ENCODE data around the gene SIPA1L2. TPM values are rescaled to one million over a fixed set of nuclear protein-coding genes. Genes with fewer than 3 reads are reported as not detected.

Gene SIPA1L2
- 21.6 and 23.2 TPM in 2 replicates for polyA plus RNA-seq (2013)

GRCh38 chr1:232630047-232630893 lies at the start of gene SIPA1L2:
Gene SIPA1L2 (minus strand): TSS chr1:232630133. CDS start chr1:232515339, 114,794 bp downstream.
- H3K79me2 ChIP-seq (ENCODE audit: control insufficient read depth, insufficient read depth, low read length, poor library complexity) = peaks cover 9% of the 10 kb centered on the region
- peak within 1 kb of the TSS; percentile 80 for H4K91ac ChIP-seq (ENCODE audit: low read depth, low read length)
- H4K8ac ChIP-seq (ENCODE audit: low read depth, low read length) = peak within 1 kb of the TSS; percentile 85
- H3K14ac ChIP-seq (ENCODE audit: low read length) = peak within 1 kb of the TSS; percentile 80
- peak within 1 kb of the TSS; percentile 90 for H3K4ac ChIP-seq (ENCODE audit: low read depth, low read length)
- peak within 1 kb of the TSS; percentile 97 for H2AFZ ChIP-seq (ENCODE audit: insufficient read depth, low read length, poor library complexity)
- H3K4me3 ChIP-seq (ENCODE audit: low read depth, low read length) = peak within 1 kb of the TSS; percentile 98
- H3K27me3 ChIP-seq (ENCODE audit: insufficient read depth, low read length) = no peaks in the 10 kb centered on the region
- H3K23ac ChIP-seq (ENCODE audit: low read length) = no peak within 1 kb of the TSS
- H2BK120ac ChIP-seq (ENCODE audit: insufficient read depth, low read length, poor library complexity) = peak within 1 kb of the TSS; percentile 91
- no peak within 1 kb of the TSS for H2BK12ac ChIP-seq (ENCODE audit: low read length)
- peak within 1 kb of the TSS; percentile 87 for H3K9ac ChIP-seq (ENCODE audit: low read length)
- no peak within 1 kb of the TSS for H2AK5ac ChIP-seq (ENCODE audit: low read length)
- H3K4me1 ChIP-seq (ENCODE audit: control insufficient read depth in 1 of 2, insufficient read depth in 2 of 2, low read length in 2 of 2) = peaks cover 2 to 4% of the 10 kb centered on the region in 2 experiments
- no peaks in the 10 kb centered on the region for H3K36me3 ChIP-seq (ENCODE audit: control insufficient read depth in 1 of 2, insufficient read depth in 2 of 2, low read length in 2 of 2)
- H3K79me1 ChIP-seq (ENCODE audit: low read length) = peaks cover 11% of the 10 kb centered on the region
- WGBS (ENCODE audit: extremely low coverage, insufficient coverage, insufficient read length) = no CpG with 5 or more reads among the region's 98 CpGs
- peak within 1 kb of the TSS; percentile 87 for H3K4me2 ChIP-seq (ENCODE audit: low read length)
- no peaks in the 10 kb centered on the region for H3K9me3 ChIP-seq (ENCODE audit: insufficient read depth, low read depth, low read length)
- H3K18ac ChIP-seq (ENCODE audit: low read length) = peak within 1 kb of the TSS; percentile 91
- peak; percentile 91 to 95 for DNase-seq
- H4K12ac ChIP-seq (ENCODE audit: low read depth, low read length) = peak within 1 kb of the TSS; percentile 19
- H3K27ac ChIP-seq (ENCODE audit: low read depth, low read length) = peak within 1 kb of the TSS; percentile 86
- peak within 1 kb of the TSS; percentile 76 for H2BK5ac ChIP-seq (ENCODE audit: low read depth, low read length, poor library complexity)

- Histone ChIP-seq H3K9me3 (ENCODE audit: insufficient read depth, low read depth, low read length) (no peaks in the 10 kb centered on the region), H3K36me3 (ENCODE audit: control insufficient read depth in 1 of 2, insufficient read depth in 2 of 2, low read length in 2 of 2) (no peaks in the 10 kb centered on the region), H2BK120ac (ENCODE audit: insufficient read depth, low read length, poor library complexity) (no peak overlapping the region), H3K27me3 (ENCODE audit: insufficient read depth, low read length) (no peaks in the 10 kb centered on the region), H3K14ac (ENCODE audit: low read length) (no peak overlapping the region), H2AFZ (ENCODE audit: insufficient read depth, low read length, poor library complexity) (no peak overlapping the region), H3K23ac (ENCODE audit: low read length) (no peak overlapping the region), H2BK5ac (ENCODE audit: low read depth, low read length, poor library complexity) (no peak overlapping the region), H3K79me2 (ENCODE audit: control insufficient read depth, insufficient read depth, low read length, poor library complexity) (no peaks in the 10 kb centered on the region), H3K27ac (ENCODE audit: low read depth, low read length) (no peak overlapping the region), H3K79me1 (ENCODE audit: low read length) (no peaks in the 10 kb centered on the region), H4K8ac (ENCODE audit: low read depth, low read length) (no peak overlapping the region), H3K4ac (ENCODE audit: low read depth, low read length) (no peak overlapping the region), H4K12ac (ENCODE audit: low read depth, low read length) (no peak overlapping the region), H4K91ac (ENCODE audit: low read depth, low read length) (no peak overlapping the region), H3K18ac (ENCODE audit: low read length) (no peak overlapping the region), H3K9ac (ENCODE audit: low read length) (no peak overlapping the region), H2AK5ac (ENCODE audit: low read length) (no peak overlapping the region), H3K4me1 (ENCODE audit: control insufficient read depth in 1 of 2, insufficient read depth in 2 of 2, low read length in 2 of 2) (no peaks in the 10 kb centered on the region), H3K4me2 (ENCODE audit: low read length) (no peak overlapping the region), H3K4me3 (ENCODE audit: low read depth, low read length) (no peak overlapping the region), H2BK12ac (ENCODE audit: low read length) (no peak overlapping the region)
- no peak for DNase-seq
- WGBS (ENCODE audit: extremely low coverage, insufficient coverage, insufficient read length) = no CpG with 5 or more reads among the region's 9 CpGs
These were observed 48.4 kb upstream of the SIPA1L2 start for GRCh38 chr1:232678185-232678886.

GRCh38 chr1:232676307-232676706 lies 46.4 kb upstream of the SIPA1L2 start:
- Histone ChIP-seq H3K79me1 (ENCODE audit: low read length) (no peaks in the 10 kb centered on the region), H3K9ac (ENCODE audit: low read length) (no peak overlapping the region), H4K91ac (ENCODE audit: low read depth, low read length) (no peak overlapping the region), H3K27me3 (ENCODE audit: insufficient read depth, low read length) (no peaks in the 10 kb centered on the region), H3K4me2 (ENCODE audit: low read length) (no peak overlapping the region), H4K12ac (ENCODE audit: low read depth, low read length) (no peak overlapping the region), H2BK120ac (ENCODE audit: insufficient read depth, low read length, poor library complexity) (no peak overlapping the region), H3K36me3 (ENCODE audit: control insufficient read depth in 1 of 2, insufficient read depth in 2 of 2, low read length in 2 of 2) (no peaks in the 10 kb centered on the region), H3K14ac (ENCODE audit: low read length) (no peak overlapping the region), H4K8ac (ENCODE audit: low read depth, low read length) (no peak overlapping the region), H2AK5ac (ENCODE audit: low read length) (no peak overlapping the region), H3K4me1 (ENCODE audit: control insufficient read depth in 1 of 2, insufficient read depth in 2 of 2, low read length in 2 of 2) (no peaks in the 10 kb centered on the region), H3K27ac (ENCODE audit: low read depth, low read length) (no peak overlapping the region), H3K4me3 (ENCODE audit: low read depth, low read length) (no peak overlapping the region), H3K9me3 (ENCODE audit: insufficient read depth, low read depth, low read length) (no peaks in the 10 kb centered on the region), H3K4ac (ENCODE audit: low read depth, low read length) (no peak overlapping the region), H3K18ac (ENCODE audit: low read length) (no peak overlapping the region), H2AFZ (ENCODE audit: insufficient read depth, low read length, poor library complexity) (no peak overlapping the region), H2BK12ac (ENCODE audit: low read length) (no peak overlapping the region), H2BK5ac (ENCODE audit: low read depth, low read length, poor library complexity) (no peak overlapping the region), H3K23ac (ENCODE audit: low read length) (no peak overlapping the region), H3K79me2 (ENCODE audit: control insufficient read depth, insufficient read depth, low read length, poor library complexity) (no peaks in the 10 kb centered on the region)
- no peak for DNase-seq
- WGBS (ENCODE audit: extremely low coverage, insufficient coverage, insufficient read length) = no CpG with 5 or more reads among the region's 2 CpGs

- no peak overlapping the region for H3K14ac ChIP-seq (ENCODE audit: low read length)
- no peak overlapping the region for H2BK5ac ChIP-seq (ENCODE audit: low read depth, low read length, poor library complexity)
- no peak overlapping the region for H3K4me3 ChIP-seq (ENCODE audit: low read depth, low read length)
- no peak overlapping the region for H4K8ac ChIP-seq (ENCODE audit: low read depth, low read length)
- no peaks in the 10 kb centered on the region for H3K36me3 ChIP-seq (ENCODE audit: control insufficient read depth in 1 of 2, insufficient read depth in 2 of 2, low read length in 2 of 2)
- H3K27me3 ChIP-seq (ENCODE audit: insufficient read depth, low read length) = no peaks in the 10 kb centered on the region
- H3K79me2 ChIP-seq (ENCODE audit: control insufficient read depth, insufficient read depth, low read length, poor library complexity) = no peaks in the 10 kb centered on the region
- no peak overlapping the region for H3K27ac ChIP-seq (ENCODE audit: low read depth, low read length)
- no peak overlapping the region for H2BK120ac ChIP-seq (ENCODE audit: insufficient read depth, low read length, poor library complexity)
- no peaks in the 10 kb centered on the region for H3K9me3 ChIP-seq (ENCODE audit: insufficient read depth, low read depth, low read length)
- no peak overlapping the region for H3K9ac ChIP-seq (ENCODE audit: low read length)
- no peak overlapping the region for H2AFZ ChIP-seq (ENCODE audit: insufficient read depth, low read length, poor library complexity)
- no peak overlapping the region for H2BK12ac ChIP-seq (ENCODE audit: low read length)
- no peak overlapping the region for H3K4me2 ChIP-seq (ENCODE audit: low read length)
- no peak overlapping the region for H3K18ac ChIP-seq (ENCODE audit: low read length)
- H3K23ac ChIP-seq (ENCODE audit: low read length) = no peak overlapping the region
- H3K4me1 ChIP-seq (ENCODE audit: control insufficient read depth in 1 of 2, insufficient read depth in 2 of 2, low read length in 2 of 2) = no peaks in the 10 kb centered on the region
- no peak overlapping the region for H2AK5ac ChIP-seq (ENCODE audit: low read length)
- no peak overlapping the region for H4K12ac ChIP-seq (ENCODE audit: low read depth, low read length)
- no peak overlapping the region for H4K91ac ChIP-seq (ENCODE audit: low read depth, low read length)
- H3K79me1 ChIP-seq (ENCODE audit: low read length) = no peaks in the 10 kb centered on the region
- H3K4ac ChIP-seq (ENCODE audit: low read depth, low read length) = no peak overlapping the region
- WGBS (ENCODE audit: extremely low coverage, insufficient coverage, insufficient read length) = no CpG with 5 or more reads among the region's 1 CpG
- no peak for DNase-seq
These were observed 46.0 kb upstream of the SIPA1L2 start for GRCh38 chr1:232675898-232676297.

Data from trophoblast cell (in vitro differentiated cells and primary cell).